ENCODE measurements around the gene PDE9A.
A peak's percentile ranks its signal among the peaks of the same experiment; 100 is the strongest.

PDE9A gene

DNA sequence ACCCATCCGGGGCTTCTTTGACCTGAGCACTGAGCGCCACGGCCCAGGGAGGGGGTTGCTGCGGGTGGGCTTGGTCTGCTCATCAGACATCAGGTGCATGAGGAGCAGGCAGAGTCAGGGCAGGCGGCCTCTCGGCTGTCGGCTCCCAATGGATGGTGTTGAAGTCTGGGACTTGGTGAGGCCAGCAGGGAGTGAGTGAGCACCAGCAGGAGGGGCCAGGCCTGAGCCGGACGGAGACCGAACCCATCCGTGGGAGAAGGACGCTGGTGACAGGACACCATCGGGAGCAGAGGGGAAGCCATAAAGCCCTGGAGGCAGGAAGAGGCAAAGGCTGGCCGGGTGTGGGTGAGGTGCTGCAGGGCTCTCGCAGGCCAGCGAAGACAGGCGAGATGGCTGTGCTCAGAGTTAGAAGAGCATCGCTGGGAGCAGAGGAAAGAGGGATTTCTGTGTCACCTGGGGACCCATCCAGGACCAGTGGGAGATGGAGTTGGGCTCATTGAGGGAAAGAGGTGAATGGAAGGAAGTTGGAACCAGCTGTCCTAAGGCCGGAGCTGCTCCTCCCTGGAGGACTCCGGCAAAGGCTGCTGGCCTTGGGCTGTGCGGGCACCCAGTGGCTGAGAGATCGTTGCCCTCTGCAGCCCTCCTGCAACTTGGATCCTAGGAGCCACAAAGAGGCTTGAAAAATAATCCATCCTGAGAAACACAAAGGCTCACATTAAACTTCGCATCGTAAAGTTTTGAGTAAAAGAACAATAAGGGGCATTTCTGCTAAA is 49.9 kb downstream of the PDE9A start:
- no peak for DNase-seq
- peaks cover 3% of the 10 kb centered on the region for H3K27me3 Mint-ChIP-seq (ENCODE audit: low read depth, poor library complexity)
- TF ChIP-seq, protein P1, sequence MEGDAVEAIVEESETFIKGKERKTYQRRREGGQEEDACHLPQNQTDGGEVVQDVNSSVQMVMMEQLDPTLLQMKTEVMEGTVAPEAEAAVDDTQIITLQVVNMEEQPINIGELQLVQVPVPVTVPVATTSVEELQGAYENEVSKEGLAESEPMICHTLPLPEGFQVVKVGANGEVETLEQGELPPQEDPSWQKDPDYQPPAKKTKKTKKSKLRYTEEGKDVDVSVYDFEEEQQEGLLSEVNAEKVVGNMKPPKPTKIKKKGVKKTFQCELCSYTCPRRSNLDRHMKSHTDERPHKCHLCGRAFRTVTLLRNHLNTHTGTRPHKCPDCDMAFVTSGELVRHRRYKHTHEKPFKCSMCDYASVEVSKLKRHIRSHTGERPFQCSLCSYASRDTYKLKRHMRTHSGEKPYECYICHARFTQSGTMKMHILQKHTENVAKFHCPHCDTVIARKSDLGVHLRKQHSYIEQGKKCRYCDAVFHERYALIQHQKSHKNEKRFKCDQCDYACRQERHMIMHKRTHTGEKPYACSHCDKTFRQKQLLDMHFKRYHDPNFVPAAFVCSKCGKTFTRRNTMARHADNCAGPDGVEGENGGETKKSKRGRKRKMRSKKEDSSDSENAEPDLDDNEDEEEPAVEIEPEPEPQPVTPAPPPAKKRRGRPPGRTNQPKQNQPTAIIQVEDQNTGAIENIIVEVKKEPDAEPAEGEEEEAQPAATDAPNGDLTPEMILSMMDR (IDR thresholded peaks at IDR 0.05), result no peak
- H3K27ac Mint-ChIP-seq, result peak overlapping the region; percentile 86
- peaks cover 27% of the 10 kb centered on the region for H3K9me3 Mint-ChIP-seq
- H3K4me1 Mint-ChIP-seq, result peaks cover 56% of the 10 kb centered on the region
- H3K4me3 Mint-ChIP-seq, result no peak overlapping the region
- peaks cover 59% of the 10 kb centered on the region for H3K36me3 Mint-ChIP-seq (ENCODE audit: low read depth)

DNA sequence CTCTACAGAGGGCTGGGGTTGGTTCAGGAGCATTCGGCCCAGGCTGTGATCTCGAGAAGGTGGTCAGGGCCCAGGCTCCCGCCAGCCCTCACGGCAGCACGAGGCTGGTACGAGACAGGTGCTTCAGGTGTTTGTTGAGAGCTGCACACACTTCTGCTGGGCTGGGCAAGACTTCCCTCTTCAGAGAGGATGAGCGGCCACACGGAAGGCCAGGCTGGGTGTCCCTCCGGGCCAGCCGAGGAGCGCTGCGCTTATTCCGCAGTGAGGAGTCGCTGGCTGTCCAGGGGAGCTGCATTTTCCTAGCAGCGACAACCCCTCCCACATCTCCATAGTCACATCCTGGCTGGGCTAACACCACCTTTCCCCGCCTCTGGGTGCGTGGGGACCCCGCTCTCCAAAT is 50.5 kb downstream of the PDE9A start:
- Mint-ChIP-seq H3K36me3 (ENCODE audit: low read depth) (peaks cover 53% of the 10 kb centered on the region), H3K4me3 (no peak overlapping the region), H3K27me3 (ENCODE audit: low read depth, poor library complexity) (peaks cover 3% of the 10 kb centered on the region), H3K27ac (peak overlapping the region; percentile 86), H3K9me3 (peaks cover 27% of the 10 kb centered on the region), H3K4me1 (peaks cover 56% of the 10 kb centered on the region)
- TF ChIP-seq, protein P1 (IDR thresholded peaks at IDR 0.05), result no peak
- no peak for DNase-seq

DNA sequence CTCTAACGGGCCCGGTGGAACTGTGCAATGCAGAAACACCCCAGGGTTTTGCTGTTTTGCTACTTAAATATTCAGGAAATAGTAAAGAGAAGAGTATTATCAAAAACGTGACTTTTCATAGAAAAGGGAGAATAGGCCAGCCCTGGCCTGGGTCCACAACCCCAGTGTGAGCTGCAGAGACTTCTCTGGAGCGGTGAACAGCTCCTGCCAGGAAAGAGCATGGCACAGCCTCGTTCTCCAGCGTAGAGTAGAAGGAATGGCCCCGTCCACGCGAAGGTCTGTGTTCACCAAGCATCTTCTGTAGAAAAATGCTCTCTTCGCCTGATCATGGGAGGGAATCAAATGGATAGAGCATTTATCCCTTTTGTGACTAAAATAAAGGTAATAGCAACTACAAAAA is 51.4 kb downstream of the PDE9A start:
- Mint-ChIP-seq H3K4me1 (peaks cover 56% of the 10 kb centered on the region), H3K36me3 (ENCODE audit: low read depth) (peaks cover 47% of the 10 kb centered on the region), H3K4me3 (no peak overlapping the region), H3K27ac (peak overlapping the region; percentile 39), H3K27me3 (ENCODE audit: low read depth, poor library complexity) (peaks cover 3% of the 10 kb centered on the region), H3K9me3 (peaks cover 27% of the 10 kb centered on the region)
- TF ChIP-seq, protein P1 (IDR thresholded peaks at IDR 0.05), result no peak
- DNase-seq, result no peak

DNA sequence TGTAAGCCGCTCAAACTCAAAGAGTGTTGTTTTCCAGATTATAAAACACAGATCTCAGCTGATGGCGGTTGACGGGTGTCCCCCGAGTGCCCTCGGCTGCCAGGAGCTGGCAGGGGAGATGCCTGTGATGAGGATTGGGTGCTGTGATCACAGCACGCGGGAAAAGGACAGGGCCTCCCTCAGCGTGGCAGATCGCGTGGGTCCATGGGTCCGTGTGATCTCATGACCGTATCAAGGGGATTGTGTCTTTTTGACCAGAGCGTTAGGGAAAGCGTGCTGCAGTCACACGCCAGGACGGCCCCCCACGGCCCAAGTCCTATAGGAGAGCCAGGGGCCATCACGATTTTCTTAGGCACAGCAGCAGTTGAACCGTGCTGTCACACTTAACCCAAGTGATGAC is 51.9 kb downstream of the PDE9A start:
- Mint-ChIP-seq H3K9me3 (peaks cover 26% of the 10 kb centered on the region), H3K4me1 (peaks cover 56% of the 10 kb centered on the region), H3K27ac (peak overlapping the region; percentile 42), H3K4me3 (no peak overlapping the region), H3K36me3 (ENCODE audit: low read depth) (peaks cover 45% of the 10 kb centered on the region), H3K27me3 (ENCODE audit: low read depth, poor library complexity) (peaks cover 3% of the 10 kb centered on the region)
- DNase-seq, result no peak
- TF ChIP-seq, protein P1 (IDR thresholded peaks at IDR 0.05), result no peak

DNA sequence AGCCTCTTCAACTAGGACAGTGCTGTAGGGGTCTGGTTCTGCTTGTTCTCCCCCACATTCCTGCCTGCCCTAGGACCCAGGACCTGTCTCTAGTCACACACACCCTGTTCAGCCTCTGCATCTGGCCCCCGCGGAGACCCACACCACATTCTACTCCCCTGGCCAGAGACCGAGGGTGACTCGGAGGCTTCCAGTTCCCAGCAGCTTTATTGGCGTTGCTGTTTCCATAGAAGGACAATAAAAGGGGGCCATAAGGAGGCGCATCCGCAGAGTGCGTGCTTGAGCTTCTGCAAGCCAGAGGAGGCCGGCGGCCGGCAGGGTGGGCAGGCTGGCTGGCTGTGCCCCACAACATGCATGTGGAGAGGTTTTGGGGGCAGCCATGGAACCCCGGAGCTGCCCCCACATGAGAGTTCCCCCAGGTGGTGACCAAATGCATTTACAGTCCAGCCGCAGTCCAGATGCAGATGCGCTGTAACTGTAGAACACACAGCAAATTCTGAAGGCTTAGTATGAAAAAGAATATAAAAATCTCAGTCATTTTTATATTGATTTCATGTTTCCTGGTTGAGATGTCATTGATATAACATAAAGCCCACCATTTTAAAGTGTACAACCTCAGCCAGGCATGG is 52.4 kb downstream of the PDE9A start:
- Mint-ChIP-seq H3K36me3 (ENCODE audit: low read depth) (peaks cover 43% of the 10 kb centered on the region), H3K9me3 (peaks cover 24% of the 10 kb centered on the region), H3K27me3 (ENCODE audit: low read depth, poor library complexity) (peaks cover 3% of the 10 kb centered on the region), H3K27ac (peak overlapping the region; percentile 42), H3K4me3 (peak overlapping the region; percentile 34), H3K4me1 (peaks cover 56% of the 10 kb centered on the region)
- DNase-seq, result peak; percentile 21
- TF ChIP-seq, protein P1 (IDR thresholded peaks at IDR 0.05), result no peak

All from nephron progenitor cell (in vitro differentiated cells).